K562 (cell line): ENCODE results near the gene ADGRE1. TPM values are rescaled to one million over a fixed set of nuclear protein-coding genes. Genes with fewer than 3 reads are reported as not detected.
A peak's percentile ranks its signal among the peaks of the same experiment; 100 is the strongest.

Experiments
- ARID2 ChIP-seq: fragments of 450-650 bp; IDR thresholded peaks from 2 replicates; pipeline ENCODE4 v1.6.1; 2017; ENCODE audit warnings: antibody characterized with exemption, mild to moderate bottlenecking
- BMI1 ChIP-seq: fragments of 150-350 bp; IDR thresholded peaks from 2 replicates; pipeline ENCODE4 v1.6.1; 2014; ENCODE audit warnings: low read length
- FOS ChIP-seq: IDR thresholded peaks from 3 replicates; pipeline ENCODE4 v1.6.1; 2011; ENCODE audit not compliant: insufficient read length; ENCODE audit errors: extremely low read depth
- HCFC1 ChIP-seq: IDR thresholded peaks from 2 replicates; pipeline ENCODE4 v1.6.1; 2012; ENCODE audit warnings: low read depth, low read length, improper control_type of control experiment
- MED1 ChIP-seq: sonication (generic); formaldehyde crosslinking; IDR thresholded peaks from 2 replicates; pipeline ENCODE4 v1.8.1; 2023; ENCODE audit warnings: missing genetic modification reagents, borderline replicate concordance
- MXI1 ChIP-seq: IDR thresholded peaks from 2 replicates; pipeline ENCODE4 v1.6.1; 2011; ENCODE audit warnings: low read depth, mild to moderate bottlenecking, improper control_type of control experiment, low read length
- SMAD4 ChIP-seq: fragments of 250-450 bp; sonication (Bioruptor Pico); conservative IDR thresholded peaks from 2 replicates; pipeline ENCODE4 v1.8.0; 2021; ENCODE audit warnings: inconsistent platforms, mild to moderate bottlenecking, moderate library complexity
- XRCC5 ChIP-seq: fragments of 200-400 bp; formaldehyde crosslinking; IDR thresholded peaks from 2 replicates; pipeline ENCODE4 v1.6.1; 2017; ENCODE audit warnings: low read depth, mild to moderate bottlenecking, low read length
- polyA plus RNA-seq, 8 experiments: library from polyadenylated mRNA; depleted of rRNA in 4 of 8; stranded (reverse) in 5 of 8; unstranded in 3 of 8; fragments of >200 nt; fragmentation: Nextera tagmentation in 2 of 8; fragmentation: Illumina TruSeq in 1 of 8; extraction: Ambion mirVana in 2 of 8; extraction: Trizol in 1 of 8; gene quantifications; 2 replicates each; pipeline versions ENCODE4 v1.2.1 to v1.2.3, GENCODE V29; 2011 to 2014; ENCODE audit warnings: inconsistent platforms in 1 of 8, missing spikeins in 1 of 8
- total RNA-seq, 7 experiments: library from RNA; depleted of rRNA in 6 of 7; stranded (reverse); fragments of >200 nt in 6 of 7; fragmentation: Illumina TruSeq in 2 of 7; extraction: Trizol in 2 of 7; gene quantifications; 2 replicates each; pipeline versions ENCODE4 v1.2.1 to v1.2.3, GENCODE V29; 2011 to 2021; ENCODE audit warnings: low replicate concordance in 1 of 7
- TF ChIP-seq, protein P1 (sequence below): fragments of 450-650 bp; IDR thresholded peaks from 2 replicates; pipeline ENCODE4 v1.6.1; 2014; ENCODE audit warnings: low read depth, mild to moderate bottlenecking, moderate library complexity, borderline replicate concordance
- TF ChIP-seq, protein P2 (sequence below), 2 experiments: fragments of 450-650 bp in 1 of 2; sonication (generic) in 1 of 2; formaldehyde crosslinking in 1 of 2; IDR thresholded peaks; 2 replicates each; pipeline versions ENCODE4 v1.7.1 to v1.9.0; 2016 to 2022; ENCODE audit warnings: inconsistent platforms in 1 of 2, mild to moderate bottlenecking in 1 of 2, missing genetic modification reagents in 1 of 2
- TF ChIP-seq, protein P3 (sequence below): sonication (generic); formaldehyde crosslinking; IDR thresholded peaks from 2 replicates; pipeline ENCODE4 v1.5.0; 2020; ENCODE audit warnings: missing genetic modification reagents
- TF ChIP-seq, protein P4 (sequence below), 2 experiments: fragments of 450-650 bp; IDR thresholded peaks; 2 replicates each; pipeline ENCODE4 v1.6.1; 2018; ENCODE audit warnings: mild to moderate bottlenecking in 2 of 2, low read depth in 1 of 2; ENCODE audit not compliant: partially characterized antibody in 2 of 2

The ADGRE1 gene
- total and polyA plus RNA-seq, 9 of the 15 experiments (the other 6 are each of a cell fraction or from before 2014, with no cell fraction given), result 0.09 to 0.49 (median 0.25) TPM; not detected in 1

GRCh38 chr19:6970443-6970842 lies 83.1 kb downstream of the ADGRE1 start (continued):
- TF ChIP-seq MED1 (CRISPR knock-in tag) (no peak), HCFC1 (peak; percentile 66), FOS (peak; percentile 48), ARID2 (no peak), BMI1 (no peak), MXI1 (no peak), SMAD4 (no peak), XRCC5 (no peak)
- TF ChIP-seq, protein P1, sequence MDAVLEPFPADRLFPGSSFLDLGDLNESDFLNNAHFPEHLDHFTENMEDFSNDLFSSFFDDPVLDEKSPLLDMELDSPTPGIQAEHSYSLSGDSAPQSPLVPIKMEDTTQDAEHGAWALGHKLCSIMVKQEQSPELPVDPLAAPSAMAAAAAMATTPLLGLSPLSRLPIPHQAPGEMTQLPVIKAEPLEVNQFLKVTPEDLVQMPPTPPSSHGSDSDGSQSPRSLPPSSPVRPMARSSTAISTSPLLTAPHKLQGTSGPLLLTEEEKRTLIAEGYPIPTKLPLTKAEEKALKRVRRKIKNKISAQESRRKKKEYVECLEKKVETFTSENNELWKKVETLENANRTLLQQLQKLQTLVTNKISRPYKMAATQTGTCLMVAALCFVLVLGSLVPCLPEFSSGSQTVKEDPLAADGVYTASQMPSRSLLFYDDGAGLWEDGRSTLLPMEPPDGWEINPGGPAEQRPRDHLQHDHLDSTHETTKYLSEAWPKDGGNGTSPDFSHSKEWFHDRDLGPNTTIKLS, result peak; percentile 70; the same call in 1 of the 2 replicates
- TF ChIP-seq, protein P2, sequence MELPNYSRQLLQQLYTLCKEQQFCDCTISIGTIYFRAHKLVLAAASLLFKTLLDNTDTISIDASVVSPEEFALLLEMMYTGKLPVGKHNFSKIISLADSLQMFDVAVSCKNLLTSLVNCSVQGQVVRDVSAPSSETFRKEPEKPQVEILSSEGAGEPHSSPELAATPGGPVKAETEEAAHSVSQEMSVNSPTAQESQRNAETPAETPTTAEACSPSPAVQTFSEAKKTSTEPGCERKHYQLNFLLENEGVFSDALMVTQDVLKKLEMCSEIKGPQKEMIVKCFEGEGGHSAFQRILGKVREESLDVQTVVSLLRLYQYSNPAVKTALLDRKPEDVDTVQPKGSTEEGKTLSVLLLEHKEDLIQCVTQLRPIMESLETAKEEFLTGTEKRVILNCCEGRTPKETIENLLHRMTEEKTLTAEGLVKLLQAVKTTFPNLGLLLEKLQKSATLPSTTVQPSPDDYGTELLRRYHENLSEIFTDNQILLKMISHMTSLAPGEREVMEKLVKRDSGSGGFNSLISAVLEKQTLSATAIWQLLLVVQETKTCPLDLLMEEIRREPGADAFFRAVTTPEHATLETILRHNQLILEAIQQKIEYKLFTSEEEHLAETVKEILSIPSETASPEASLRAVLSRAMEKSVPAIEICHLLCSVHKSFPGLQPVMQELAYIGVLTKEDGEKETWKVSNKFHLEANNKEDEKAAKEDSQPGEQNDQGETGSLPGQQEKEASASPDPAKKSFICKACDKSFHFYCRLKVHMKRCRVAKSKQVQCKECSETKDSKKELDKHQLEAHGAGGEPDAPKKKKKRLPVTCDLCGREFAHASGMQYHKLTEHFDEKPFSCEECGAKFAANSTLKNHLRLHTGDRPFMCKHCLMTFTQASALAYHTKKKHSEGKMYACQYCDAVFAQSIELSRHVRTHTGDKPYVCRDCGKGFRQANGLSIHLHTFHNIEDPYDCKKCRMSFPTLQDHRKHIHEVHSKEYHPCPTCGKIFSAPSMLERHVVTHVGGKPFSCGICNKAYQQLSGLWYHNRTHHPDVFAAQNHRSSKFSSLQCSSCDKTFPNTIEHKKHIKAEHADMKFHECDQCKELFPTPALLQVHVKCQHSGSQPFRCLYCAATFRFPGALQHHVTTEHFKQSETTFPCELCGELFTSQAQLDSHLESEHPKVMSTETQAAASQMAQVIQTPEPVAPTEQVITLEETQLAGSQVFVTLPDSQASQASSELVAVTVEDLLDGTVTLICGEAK (IDR thresholded peaks at IDR 0.05), result peak; percentile 46; the same call in 1 of the 2 replicates
- TF ChIP-seq, protein P2 (CRISPR knock-in tag; IDR thresholded peaks at IDR 0.05), result no peak
- TF ChIP-seq, protein P3, sequence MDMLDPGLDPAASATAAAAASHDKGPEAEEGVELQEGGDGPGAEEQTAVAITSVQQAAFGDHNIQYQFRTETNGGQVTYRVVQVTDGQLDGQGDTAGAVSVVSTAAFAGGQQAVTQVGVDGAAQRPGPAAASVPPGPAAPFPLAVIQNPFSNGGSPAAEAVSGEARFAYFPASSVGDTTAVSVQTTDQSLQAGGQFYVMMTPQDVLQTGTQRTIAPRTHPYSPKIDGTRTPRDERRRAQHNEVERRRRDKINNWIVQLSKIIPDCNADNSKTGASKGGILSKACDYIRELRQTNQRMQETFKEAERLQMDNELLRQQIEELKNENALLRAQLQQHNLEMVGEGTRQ, result peak; percentile 78
- TF ChIP-seq, protein P4, sequence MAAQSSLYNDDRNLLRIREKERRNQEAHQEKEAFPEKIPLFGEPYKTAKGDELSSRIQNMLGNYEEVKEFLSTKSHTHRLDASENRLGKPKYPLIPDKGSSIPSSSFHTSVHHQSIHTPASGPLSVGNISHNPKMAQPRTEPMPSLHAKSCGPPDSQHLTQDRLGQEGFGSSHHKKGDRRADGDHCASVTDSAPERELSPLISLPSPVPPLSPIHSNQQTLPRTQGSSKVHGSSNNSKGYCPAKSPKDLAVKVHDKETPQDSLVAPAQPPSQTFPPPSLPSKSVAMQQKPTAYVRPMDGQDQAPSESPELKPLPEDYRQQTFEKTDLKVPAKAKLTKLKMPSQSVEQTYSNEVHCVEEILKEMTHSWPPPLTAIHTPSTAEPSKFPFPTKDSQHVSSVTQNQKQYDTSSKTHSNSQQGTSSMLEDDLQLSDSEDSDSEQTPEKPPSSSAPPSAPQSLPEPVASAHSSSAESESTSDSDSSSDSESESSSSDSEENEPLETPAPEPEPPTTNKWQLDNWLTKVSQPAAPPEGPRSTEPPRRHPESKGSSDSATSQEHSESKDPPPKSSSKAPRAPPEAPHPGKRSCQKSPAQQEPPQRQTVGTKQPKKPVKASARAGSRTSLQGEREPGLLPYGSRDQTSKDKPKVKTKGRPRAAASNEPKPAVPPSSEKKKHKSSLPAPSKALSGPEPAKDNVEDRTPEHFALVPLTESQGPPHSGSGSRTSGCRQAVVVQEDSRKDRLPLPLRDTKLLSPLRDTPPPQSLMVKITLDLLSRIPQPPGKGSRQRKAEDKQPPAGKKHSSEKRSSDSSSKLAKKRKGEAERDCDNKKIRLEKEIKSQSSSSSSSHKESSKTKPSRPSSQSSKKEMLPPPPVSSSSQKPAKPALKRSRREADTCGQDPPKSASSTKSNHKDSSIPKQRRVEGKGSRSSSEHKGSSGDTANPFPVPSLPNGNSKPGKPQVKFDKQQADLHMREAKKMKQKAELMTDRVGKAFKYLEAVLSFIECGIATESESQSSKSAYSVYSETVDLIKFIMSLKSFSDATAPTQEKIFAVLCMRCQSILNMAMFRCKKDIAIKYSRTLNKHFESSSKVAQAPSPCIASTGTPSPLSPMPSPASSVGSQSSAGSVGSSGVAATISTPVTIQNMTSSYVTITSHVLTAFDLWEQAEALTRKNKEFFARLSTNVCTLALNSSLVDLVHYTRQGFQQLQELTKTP (IDR thresholded peaks at IDR 0.05; ENCODE audit: low read depth in 1 of 2, partially characterized antibody in 2 of 2), result peak in 1 of 2 experiments; percentile 23
